Parathyroid adenoma (tissue), 2 donors: Measurements from ENCODE around the gene LYPD3.

Experiments used
- H2AFZ ChIP-seq: fragments of 300-600 bp; sonication (generic); one replicate; pipeline ENCODE4 v1.7.0; 2017; ENCODE audit warnings: antibody characterized with exemption, mild to moderate bottlenecking
- H3K27ac ChIP-seq: fragments of 300-600 bp; sonication (generic); one replicate; pipeline ENCODE4 v1.7.0; 2017
- H3K27me3 ChIP-seq: fragments of 300-600 bp; sonication (generic); one replicate; pipeline ENCODE4 v1.7.0; 2017; ENCODE audit warnings: low read length; ENCODE audit not compliant: control insufficient read depth, insufficient read depth
- H3K36me3 ChIP-seq: fragments of 300-600 bp; sonication (generic); one replicate; pipeline ENCODE4 v1.7.0; 2017; ENCODE audit warnings: low read length; ENCODE audit not compliant: control insufficient read depth, insufficient read depth
- H3K4me1 ChIP-seq: fragments of 300-600 bp; sonication (generic); one replicate; pipeline ENCODE4 v1.7.0; 2017; ENCODE audit warnings: control low read depth
- H3K4me2 ChIP-seq: fragments of 300-600 bp; sonication (generic); one replicate; pipeline ENCODE4 v1.7.0; 2017; ENCODE audit warnings: low read length
- H3K4me3 ChIP-seq: fragments of 300-600 bp; sonication (generic); one replicate; pipeline ENCODE4 v1.7.0; 2017; ENCODE audit warnings: low read depth, low read length
- H3K79me2 ChIP-seq: fragments of 300-600 bp; sonication (generic); one replicate; pipeline ENCODE4 v1.7.0; 2017; ENCODE audit warnings: control low read depth
- H3K9ac ChIP-seq: fragments of 300-600 bp; sonication (generic); one replicate; pipeline ENCODE4 v1.7.0; 2017; ENCODE audit warnings: mild to moderate bottlenecking
- H3K9me3 ChIP-seq: fragments of 300-600 bp; sonication (generic); one replicate; pipeline ENCODE4 v1.7.0; 2017; ENCODE audit warnings: low read length; ENCODE audit not compliant: control insufficient read depth
- TF ChIP-seq, protein P1 (sequence below): fragments of 300-600 bp; sonication (generic); IDR thresholded peaks from one replicate; pipeline ENCODE4 v1.7.0; 2017; ENCODE audit warnings: antibody characterized with exemption, mild to moderate bottlenecking
- donor health status: primary hyperparathyroidism.

LYPD3 gene

DNA sequence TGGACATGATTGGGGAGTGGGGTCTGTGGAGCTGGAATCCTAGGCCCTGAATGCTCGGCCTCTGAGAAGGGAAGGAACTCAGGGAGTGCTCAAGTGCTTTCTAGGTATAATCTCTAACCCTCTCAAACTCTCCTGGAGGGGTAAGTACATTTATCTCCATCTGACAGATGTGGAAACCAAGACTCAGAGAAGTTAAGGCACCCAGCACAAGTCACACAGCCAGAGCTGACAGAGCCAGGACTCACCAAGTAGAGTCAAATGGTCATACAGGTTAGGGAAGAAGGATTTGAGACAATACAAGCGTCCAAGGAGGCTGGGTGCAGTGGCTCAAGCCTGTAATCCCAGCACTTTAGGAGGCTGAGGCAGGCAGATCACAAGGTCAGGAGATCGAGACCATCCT is 12.9 kb upstream of the LYPD3 start:
- Histone ChIP-seq H2AFZ (no peak overlapping the region), H3K4me3 (no peak overlapping the region), H3K79me2 (no peaks in the 10 kb centered on the region), H3K9me3 (no peaks in the 10 kb centered on the region), H3K27ac (no peak overlapping the region), H3K36me3 (no peaks in the 10 kb centered on the region), H3K9ac (no peak overlapping the region), H3K4me2 (no peak overlapping the region), H3K27me3 (no peaks in the 10 kb centered on the region), H3K4me1 (no peaks in the 10 kb centered on the region)
- TF ChIP-seq, protein P1, sequence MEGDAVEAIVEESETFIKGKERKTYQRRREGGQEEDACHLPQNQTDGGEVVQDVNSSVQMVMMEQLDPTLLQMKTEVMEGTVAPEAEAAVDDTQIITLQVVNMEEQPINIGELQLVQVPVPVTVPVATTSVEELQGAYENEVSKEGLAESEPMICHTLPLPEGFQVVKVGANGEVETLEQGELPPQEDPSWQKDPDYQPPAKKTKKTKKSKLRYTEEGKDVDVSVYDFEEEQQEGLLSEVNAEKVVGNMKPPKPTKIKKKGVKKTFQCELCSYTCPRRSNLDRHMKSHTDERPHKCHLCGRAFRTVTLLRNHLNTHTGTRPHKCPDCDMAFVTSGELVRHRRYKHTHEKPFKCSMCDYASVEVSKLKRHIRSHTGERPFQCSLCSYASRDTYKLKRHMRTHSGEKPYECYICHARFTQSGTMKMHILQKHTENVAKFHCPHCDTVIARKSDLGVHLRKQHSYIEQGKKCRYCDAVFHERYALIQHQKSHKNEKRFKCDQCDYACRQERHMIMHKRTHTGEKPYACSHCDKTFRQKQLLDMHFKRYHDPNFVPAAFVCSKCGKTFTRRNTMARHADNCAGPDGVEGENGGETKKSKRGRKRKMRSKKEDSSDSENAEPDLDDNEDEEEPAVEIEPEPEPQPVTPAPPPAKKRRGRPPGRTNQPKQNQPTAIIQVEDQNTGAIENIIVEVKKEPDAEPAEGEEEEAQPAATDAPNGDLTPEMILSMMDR: no peak

- TF ChIP-seq, protein P1: no peak
- Histone ChIP-seq H3K9ac (no peak overlapping the region), H3K79me2 (no peaks in the 10 kb centered on the region), H3K9me3 (no peaks in the 10 kb centered on the region), H2AFZ (no peak overlapping the region), H3K36me3 (no peaks in the 10 kb centered on the region), H3K4me1 (no peaks in the 10 kb centered on the region), H3K27ac (no peak overlapping the region), H3K4me3 (no peak overlapping the region), H3K27me3 (no peaks in the 10 kb centered on the region), H3K4me2 (no peak overlapping the region)
These were observed 11.2 kb upstream of the LYPD3 start for GRCh38 chr19:43476606-43477005.

DNA sequence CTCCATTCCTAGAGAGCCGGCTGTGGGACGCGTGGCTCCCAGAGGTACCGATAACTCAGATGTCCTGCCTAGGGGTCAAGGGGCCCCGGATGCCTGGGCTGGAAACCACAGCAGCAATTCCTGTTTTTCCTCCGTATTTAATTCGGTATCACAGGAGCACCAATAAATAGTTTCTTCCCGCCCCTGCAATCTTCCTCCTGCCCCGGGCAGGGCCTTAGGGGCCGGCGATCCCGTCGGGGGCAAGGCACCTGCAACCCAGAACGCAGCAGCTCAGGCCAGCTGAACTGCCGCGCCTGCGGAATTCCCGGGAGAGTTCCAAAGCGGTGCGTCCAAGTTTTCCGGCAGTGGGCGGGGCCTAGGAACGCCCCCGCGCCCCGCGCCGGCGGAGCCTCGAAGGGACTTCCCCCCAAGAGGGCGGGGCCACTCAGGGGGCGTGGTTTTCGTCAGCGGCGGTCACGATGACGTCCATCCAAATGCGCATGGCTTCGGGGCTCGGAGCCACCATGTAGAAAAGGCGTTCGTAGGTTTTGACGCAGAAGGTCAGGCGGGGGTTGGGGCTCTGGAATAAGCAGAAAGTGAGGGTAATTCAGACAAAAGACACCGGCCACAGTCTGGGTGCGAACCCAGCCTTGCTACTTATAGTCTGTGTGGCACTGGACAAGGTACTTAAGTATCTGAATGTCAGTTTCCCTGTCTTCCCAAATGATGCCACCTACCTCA is 9.7 kb upstream of the LYPD3 start:
- H3K27me3 ChIP-seq: no peaks in the 10 kb centered on the region
- peak overlapping the region; percentile 49 for H3K4me2 ChIP-seq
- H3K9ac ChIP-seq: no peak overlapping the region
- peak overlapping the region; percentile 42 for H3K4me3 ChIP-seq
- peak overlapping the region; percentile 17 for H2AFZ ChIP-seq
- H3K36me3 ChIP-seq: no peaks in the 10 kb centered on the region
- H3K27ac ChIP-seq: peak overlapping the region; percentile 43
- H3K79me2 ChIP-seq: no peaks in the 10 kb centered on the region
- H3K4me1 ChIP-seq: no peaks in the 10 kb centered on the region
- TF ChIP-seq, protein P1: no peak
- H3K9me3 ChIP-seq: no peaks in the 10 kb centered on the region

DNA sequence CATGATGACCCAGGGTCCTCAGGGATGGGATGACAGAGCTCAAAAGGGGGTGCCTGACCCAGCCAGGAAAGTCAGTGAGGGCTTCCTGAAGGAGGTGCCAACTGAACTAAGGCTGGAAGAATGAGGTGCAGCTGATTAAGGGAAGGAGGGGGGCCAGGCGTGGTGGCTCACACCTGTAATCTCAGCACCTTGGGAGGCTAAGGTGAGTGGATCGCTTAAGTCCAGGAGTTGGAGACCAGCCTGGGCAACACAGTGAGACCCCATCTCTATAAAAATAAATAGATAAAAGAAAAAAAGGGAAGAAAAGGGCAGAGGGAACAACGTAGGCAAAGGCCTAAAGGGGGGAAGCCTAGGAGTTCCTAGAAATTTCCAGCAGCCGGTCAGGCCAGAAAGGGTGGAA is 9.1 kb upstream of the LYPD3 start:
- Histone ChIP-seq H3K9ac (no peak overlapping the region), H3K4me2 (peak overlapping the region; percentile 49), H3K36me3 (no peaks in the 10 kb centered on the region), H3K9me3 (no peaks in the 10 kb centered on the region), H3K4me3 (peak overlapping the region; percentile 42), H3K4me1 (no peaks in the 10 kb centered on the region), H2AFZ (no peak overlapping the region), H3K27me3 (no peaks in the 10 kb centered on the region), H3K27ac (no peak overlapping the region), H3K79me2 (no peaks in the 10 kb centered on the region)
- TF ChIP-seq, protein P1: no peak

DNA sequence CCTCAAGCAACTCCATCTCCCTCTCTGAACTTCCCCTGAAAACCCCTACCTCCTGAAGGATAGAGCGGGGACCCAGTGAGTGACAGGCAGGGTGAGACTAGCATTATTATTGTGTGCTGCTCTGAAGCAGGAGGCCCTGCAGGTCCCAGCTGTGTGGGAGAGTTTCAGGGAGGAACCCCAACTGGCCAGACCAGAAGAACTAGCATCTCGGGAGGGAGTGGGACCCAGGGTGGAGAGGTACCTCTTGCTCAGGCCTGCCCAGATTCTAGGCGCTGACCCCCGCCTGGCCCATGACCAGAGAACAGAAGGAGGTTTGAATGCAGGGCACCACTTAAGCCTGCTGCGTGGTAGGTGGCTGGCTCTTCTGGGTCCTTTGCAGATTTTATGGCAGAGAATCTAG is 5.7 kb upstream of the LYPD3 start:
- Histone ChIP-seq H3K4me1 (no peaks in the 10 kb centered on the region), H3K36me3 (no peaks in the 10 kb centered on the region), H3K4me3 (no peak overlapping the region), H3K27me3 (no peaks in the 10 kb centered on the region), H3K27ac (no peak overlapping the region), H3K79me2 (no peaks in the 10 kb centered on the region), H3K4me2 (no peak overlapping the region), H3K9ac (no peak overlapping the region), H3K9me3 (no peaks in the 10 kb centered on the region), H2AFZ (no peak overlapping the region)
- TF ChIP-seq, protein P1: no peak
